ENCODE measurements around the gene CDK13.

Gene CDK13

DNA sequence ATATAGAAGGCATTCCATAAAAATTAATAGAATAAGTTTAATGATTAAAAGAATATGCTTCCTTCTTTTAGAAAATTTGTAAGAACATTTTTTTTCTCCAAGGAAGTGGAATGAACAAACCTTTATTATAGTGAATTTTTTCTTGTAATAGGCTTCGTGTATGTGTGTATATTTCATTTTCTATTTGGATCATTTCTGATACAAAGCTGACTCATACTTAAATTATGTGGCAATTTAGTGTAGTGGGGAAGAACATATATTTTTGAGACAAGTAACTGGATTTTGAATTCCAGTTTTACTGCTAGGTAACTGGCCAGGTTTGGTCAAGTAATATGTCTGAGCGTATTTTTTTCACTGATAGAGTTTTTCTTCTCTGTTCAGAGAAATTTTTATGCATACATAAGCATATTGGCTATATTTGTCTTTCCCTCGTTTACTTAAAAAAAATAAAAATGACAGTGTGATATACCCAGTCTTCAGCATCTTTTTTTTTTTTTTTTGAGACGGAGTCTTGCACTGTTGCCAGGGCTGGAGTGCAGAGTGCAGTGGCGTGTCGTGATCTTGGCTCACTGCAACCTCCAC is 50.8 kb downstream of the CDK13 start:
- POLR2A ChIA-PET: no interaction called here
- CTCF ChIA-PET: interaction anchor here (0.6 to 0.7 kb wide), 2 partner anchors 11 to 133 kb away, joined by 3 read pairs; no protein-coding TSS in a partner anchor
- no peak overlapping the region for H3K4me3 ChIP-seq (ENCODE audit: low read depth, low read length)
- no peaks in the 10 kb centered on the region for H3K9me3 ChIP-seq (ENCODE audit: control insufficient read depth, insufficient read depth, low read depth, low read length)
- no peak for TF ChIP-seq ZNF324 (tag by site-specific recombination; IDR thresholded peaks at IDR 0.05)
- TF ChIP-seq ZFP3 (tag by site-specific recombination; IDR thresholded peaks at IDR 0.05; ENCODE audit: low read depth): no peak
- TF ChIP-seq KLF1 (tag by site-specific recombination; IDR thresholded peaks at IDR 0.05): no peak
- TF ChIP-seq ZNF670 (tag by site-specific recombination; IDR thresholded peaks at IDR 0.05; ENCODE audit: low read depth): no peak
- TF ChIP-seq ZNF239 (tag by site-specific recombination; IDR thresholded peaks at IDR 0.05): no peak
- TF ChIP-seq ZNF600 (tag by site-specific recombination; IDR thresholded peaks at IDR 0.05): no peak
- TF ChIP-seq ZNF223 (tag by site-specific recombination; IDR thresholded peaks at IDR 0.05): no peak
- no peak for TF ChIP-seq HOXC10 (CRISPR knock-in tag; IDR thresholded peaks at IDR 0.05)
- TF ChIP-seq ZNF169 (tag by site-specific recombination; IDR thresholded peaks at IDR 0.05): no peak
- TF ChIP-seq, protein P1, sequence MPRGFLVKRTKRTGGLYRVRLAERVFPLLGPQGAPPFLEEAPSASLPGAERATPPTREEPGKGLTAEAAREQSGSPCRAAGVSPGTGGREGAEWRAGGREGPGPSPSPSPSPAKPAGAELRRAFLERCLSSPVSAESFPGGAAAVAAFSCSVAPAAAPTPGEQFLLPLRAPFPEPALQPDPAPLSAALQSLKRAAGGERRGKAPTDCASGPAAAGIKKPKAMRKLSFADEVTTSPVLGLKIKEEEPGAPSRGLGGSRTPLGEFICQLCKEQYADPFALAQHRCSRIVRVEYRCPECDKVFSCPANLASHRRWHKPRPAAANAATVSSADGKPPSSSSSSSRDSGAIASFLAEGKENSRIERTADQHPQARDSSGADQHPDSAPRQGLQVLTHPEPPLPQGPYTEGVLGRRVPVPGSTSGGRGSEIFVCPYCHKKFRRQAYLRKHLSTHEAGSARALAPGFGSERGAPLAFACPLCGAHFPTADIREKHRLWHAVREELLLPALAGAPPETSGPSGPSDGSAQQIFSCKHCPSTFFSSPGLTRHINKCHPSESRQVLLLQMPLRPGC (tag by site-specific recombination; IDR thresholded peaks at IDR 0.05): no peak
- TF ChIP-seq, protein P2, sequence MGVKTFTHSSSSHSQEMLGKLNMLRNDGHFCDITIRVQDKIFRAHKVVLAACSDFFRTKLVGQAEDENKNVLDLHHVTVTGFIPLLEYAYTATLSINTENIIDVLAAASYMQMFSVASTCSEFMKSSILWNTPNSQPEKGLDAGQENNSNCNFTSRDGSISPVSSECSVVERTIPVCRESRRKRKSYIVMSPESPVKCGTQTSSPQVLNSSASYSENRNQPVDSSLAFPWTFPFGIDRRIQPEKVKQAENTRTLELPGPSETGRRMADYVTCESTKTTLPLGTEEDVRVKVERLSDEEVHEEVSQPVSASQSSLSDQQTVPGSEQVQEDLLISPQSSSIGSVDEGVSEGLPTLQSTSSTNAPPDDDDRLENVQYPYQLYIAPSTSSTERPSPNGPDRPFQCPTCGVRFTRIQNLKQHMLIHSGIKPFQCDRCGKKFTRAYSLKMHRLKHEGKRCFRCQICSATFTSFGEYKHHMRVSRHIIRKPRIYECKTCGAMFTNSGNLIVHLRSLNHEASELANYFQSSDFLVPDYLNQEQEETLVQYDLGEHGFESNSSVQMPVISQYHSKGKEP (tag by site-specific recombination; IDR thresholded peaks at IDR 0.05): no peak
- no peak for TF ChIP-seq ZNF132 (tag by site-specific recombination; IDR thresholded peaks at IDR 0.05; ENCODE audit: borderline replicate concordance)
- no peak for TF ChIP-seq ZNF24 (tag by site-specific recombination; IDR thresholded peaks at IDR 0.05)
- TF ChIP-seq, protein P3, sequence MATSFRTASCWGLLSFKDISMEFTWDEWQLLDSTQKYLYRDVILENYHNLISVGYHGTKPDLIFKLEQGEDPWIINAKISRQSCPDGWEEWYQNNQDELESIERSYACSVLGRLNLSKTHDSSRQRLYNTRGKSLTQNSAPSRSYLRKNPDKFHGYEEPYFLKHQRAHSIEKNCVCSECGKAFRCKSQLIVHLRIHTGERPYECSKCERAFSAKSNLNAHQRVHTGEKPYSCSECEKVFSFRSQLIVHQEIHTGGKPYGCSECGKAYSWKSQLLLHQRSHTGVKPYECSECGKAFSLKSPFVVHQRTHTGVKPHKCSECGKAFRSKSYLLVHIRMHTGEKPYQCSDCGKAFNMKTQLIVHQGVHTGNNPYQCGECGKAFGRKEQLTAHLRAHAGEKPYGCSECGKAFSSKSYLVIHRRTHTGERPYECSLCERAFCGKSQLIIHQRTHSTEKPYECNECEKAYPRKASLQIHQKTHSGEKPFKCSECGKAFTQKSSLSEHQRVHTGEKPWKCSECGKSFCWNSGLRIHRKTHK (tag by site-specific recombination; IDR thresholded peaks at IDR 0.05): no peak
- H3K4me1 ChIP-seq (ENCODE audit: control insufficient read depth, insufficient read depth, low read length): no peaks in the 10 kb centered on the region; the same call in 1 of the 2 replicates
- H3K36me3 ChIP-seq (ENCODE audit: control insufficient read depth in 2 of 2, insufficient read depth in 1 of 2, low read length in 2 of 2): peaks cover 11 to 32% of the 10 kb centered on the region in 2 experiments
- H3K27ac ChIP-seq (ENCODE audit: extremely low read depth, low read depth, low read length): no peak overlapping the region

DNA sequence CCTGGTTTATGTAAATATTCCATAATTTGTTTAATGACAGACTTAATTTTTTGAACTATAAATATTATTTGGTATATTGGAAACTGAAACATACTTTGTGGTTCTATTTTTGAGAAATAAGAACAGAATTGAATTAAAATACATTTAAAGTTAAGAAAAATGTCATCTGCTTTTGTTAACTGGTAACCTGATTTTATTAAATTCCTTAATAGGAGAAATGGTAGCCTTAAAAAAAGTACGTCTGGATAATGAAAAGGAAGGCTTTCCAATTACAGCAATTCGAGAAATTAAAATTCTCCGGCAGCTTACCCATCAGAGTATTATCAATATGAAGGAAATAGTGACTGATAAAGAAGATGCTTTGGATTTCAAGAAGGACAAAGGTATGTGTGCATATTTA is 51.6 kb downstream of the CDK13 start:
- Histone ChIP-seq H3K4me1 (ENCODE audit: control insufficient read depth, insufficient read depth, low read length) (no peaks in the 10 kb centered on the region; the same call in 1 of the 2 replicates), H3K4me3 (ENCODE audit: low read depth, low read length) (no peak overlapping the region), H3K36me3 (ENCODE audit: control insufficient read depth in 2 of 2, insufficient read depth in 1 of 2, low read length in 2 of 2) (peaks cover 11 to 32% of the 10 kb centered on the region in 2 experiments), H3K27ac (ENCODE audit: extremely low read depth, low read depth, low read length) (no peak overlapping the region), H3K9me3 (ENCODE audit: control insufficient read depth, insufficient read depth, low read depth, low read length) (no peaks in the 10 kb centered on the region)
- TF ChIP-seq ZNF366 (tag by site-specific recombination; conservative IDR thresholded peaks at IDR 0.05): no peak
- TF ChIP-seq ZNF701 (tag by site-specific recombination; IDR thresholded peaks at IDR 0.05): no peak
- TF ChIP-seq, protein P4, sequence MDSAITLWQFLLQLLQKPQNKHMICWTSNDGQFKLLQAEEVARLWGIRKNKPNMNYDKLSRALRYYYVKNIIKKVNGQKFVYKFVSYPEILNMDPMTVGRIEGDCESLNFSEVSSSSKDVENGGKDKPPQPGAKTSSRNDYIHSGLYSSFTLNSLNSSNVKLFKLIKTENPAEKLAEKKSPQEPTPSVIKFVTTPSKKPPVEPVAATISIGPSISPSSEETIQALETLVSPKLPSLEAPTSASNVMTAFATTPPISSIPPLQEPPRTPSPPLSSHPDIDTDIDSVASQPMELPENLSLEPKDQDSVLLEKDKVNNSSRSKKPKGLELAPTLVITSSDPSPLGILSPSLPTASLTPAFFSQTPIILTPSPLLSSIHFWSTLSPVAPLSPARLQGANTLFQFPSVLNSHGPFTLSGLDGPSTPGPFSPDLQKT (IDR thresholded peaks at IDR 0.05; ENCODE audit: borderline replicate concordance, low read depth, low read length): no peak
- TF ChIP-seq ZNF292 (tag by site-specific recombination; IDR thresholded peaks at IDR 0.05; ENCODE audit: borderline replicate concordance, low read depth): no peak
- no peak for TF ChIP-seq ZNF629 (tag by site-specific recombination; IDR thresholded peaks at IDR 0.05)
- no peak for TF ChIP-seq ZBTB21 (tag by site-specific recombination; IDR thresholded peaks at IDR 0.05)
- no peak for TF ChIP-seq OVOL3 (tag by site-specific recombination; IDR thresholded peaks at IDR 0.05)
- TF ChIP-seq, protein P5, sequence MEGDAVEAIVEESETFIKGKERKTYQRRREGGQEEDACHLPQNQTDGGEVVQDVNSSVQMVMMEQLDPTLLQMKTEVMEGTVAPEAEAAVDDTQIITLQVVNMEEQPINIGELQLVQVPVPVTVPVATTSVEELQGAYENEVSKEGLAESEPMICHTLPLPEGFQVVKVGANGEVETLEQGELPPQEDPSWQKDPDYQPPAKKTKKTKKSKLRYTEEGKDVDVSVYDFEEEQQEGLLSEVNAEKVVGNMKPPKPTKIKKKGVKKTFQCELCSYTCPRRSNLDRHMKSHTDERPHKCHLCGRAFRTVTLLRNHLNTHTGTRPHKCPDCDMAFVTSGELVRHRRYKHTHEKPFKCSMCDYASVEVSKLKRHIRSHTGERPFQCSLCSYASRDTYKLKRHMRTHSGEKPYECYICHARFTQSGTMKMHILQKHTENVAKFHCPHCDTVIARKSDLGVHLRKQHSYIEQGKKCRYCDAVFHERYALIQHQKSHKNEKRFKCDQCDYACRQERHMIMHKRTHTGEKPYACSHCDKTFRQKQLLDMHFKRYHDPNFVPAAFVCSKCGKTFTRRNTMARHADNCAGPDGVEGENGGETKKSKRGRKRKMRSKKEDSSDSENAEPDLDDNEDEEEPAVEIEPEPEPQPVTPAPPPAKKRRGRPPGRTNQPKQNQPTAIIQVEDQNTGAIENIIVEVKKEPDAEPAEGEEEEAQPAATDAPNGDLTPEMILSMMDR (tag by site-specific recombination; IDR thresholded peaks at IDR 0.05): no peak
- TF ChIP-seq ZNF670 (tag by site-specific recombination; IDR thresholded peaks at IDR 0.05; ENCODE audit: low read depth): no peak
- TF ChIP-seq, protein P6, sequence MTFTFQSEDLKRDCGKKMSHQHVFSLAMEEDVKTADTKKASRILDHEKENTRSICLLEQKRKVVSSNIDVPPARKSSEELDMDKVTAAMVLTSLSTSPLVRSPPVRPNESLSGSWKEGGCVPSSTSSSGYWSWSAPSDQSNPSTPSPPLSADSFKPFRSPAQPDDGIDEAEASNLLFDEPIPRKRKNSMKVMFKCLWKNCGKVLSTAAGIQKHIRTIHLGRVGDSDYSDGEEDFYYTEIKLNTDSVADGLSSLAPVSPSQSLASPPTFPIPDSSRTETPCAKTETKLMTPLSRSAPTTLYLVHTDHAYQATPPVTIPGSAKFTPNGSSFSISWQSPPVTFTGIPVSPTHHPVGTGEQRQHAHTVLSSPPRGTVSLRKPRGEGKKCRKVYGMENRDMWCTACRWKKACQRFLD (tag by site-specific recombination; IDR thresholded peaks at IDR 0.05): no peak
- ChIA-PET POLR2A (no interaction called here), CTCF (interaction anchor here (0.6 kb wide), 1 partner anchor 132 kb away, joined by 3 read pairs; no protein-coding TSS in a partner anchor)
